K562 (cell line): Measurements from ENCODE around the gene PIP5KL1. TPM values are rescaled to one million over a fixed set of nuclear protein-coding genes. Genes with fewer than 3 reads are reported as not detected.

Experiments used
- ATAC-seq: fragments of 200-7000 bp; cut with Tn5 transposase; 3 replicates; pipeline ENCODE4 v1.9.1; 2020; ENCODE audit warnings: moderate library complexity
- BruUV-seq: library from RNA; stranded (reverse); fragments of 400-500 nt; replicated peaks from 2 replicates; lab custom pipeline; 2021; lab: Mats Ljungman, UMichigan
- CTCF ChIA-PET: fragments of 300-600 bp; formaldehyde crosslinking; extraction: SDS; loops from one replicate; lab custom pipeline; 2021; ENCODE audit warnings: low intra/inter-chr PET ratio; lab: Yijun Ruan, JAX
- POLR2A ChIA-PET: fragments of 300-600, 350-650 bp; sonication (Branson Sonifier 250); formaldehyde crosslinking; extraction: SDS; loops from one replicate; lab custom pipeline; 2021; ENCODE audit warnings: antibody characterized with exemption, inconsistent platforms; lab: Yijun Ruan, JAX
- DNase-seq, 4 experiments: peaks; one replicate each; pipeline versions ENCODE4 v3.0.0 to v3.0.0-alpha.2; 2011 to 2018; ENCODE audit warnings: low spot score in 3 of 4, mixed read lengths in 3 of 4; ENCODE audit errors: extremely low read depth in 1 of 4
- FAIRE-seq: peaks from 2 replicates; lab custom pipeline; 2011; peaks lifted over from hg19 to GRCh38; lab: Jason Lieb, UNC
- H2AFZ ChIP-seq: 2 replicates; pipeline ENCODE4 v1.6.0; 2011; ENCODE audit warnings: low read depth, low read length, control low read depth, inconsistent platforms
- H3K27ac ChIP-seq: fragments of 200-600 bp; 3 replicates; pipeline ENCODE4 v1.8.0; 2011; ENCODE audit warnings: low read depth, mild to moderate bottlenecking, control low read depth, inconsistent platforms, low read length, moderate library complexity, mixed read lengths; ENCODE audit errors: extremely low read depth
- H3K27me3 ChIP-seq, 2 experiments: fragments of 300-600 bp in 1 of 2; 2 replicates in 1 of 2; 3 replicates in 1 of 2; pipeline versions ENCODE4 v1.6.0 to v1.8.0; 2011; ENCODE audit warnings: inconsistent platforms in 2 of 2, low read length in 2 of 2, mild to moderate bottlenecking in 1 of 2, mixed read lengths in 1 of 2, moderate library complexity in 1 of 2; ENCODE audit not compliant: control insufficient read depth in 2 of 2, insufficient read depth in 2 of 2
- H3K36me3 ChIP-seq: fragments of 300-600 bp; 3 replicates; pipeline ENCODE4 v1.8.0; 2011; ENCODE audit warnings: mild to moderate bottlenecking, low read length, inconsistent platforms; ENCODE audit not compliant: control insufficient read depth, insufficient read depth
- H3K4me1 ChIP-seq, 2 experiments: fragments of 200-600 bp in 1 of 2; replicated peaks in 1 of 2; 2 replicates in 1 of 2; 3 replicates in 1 of 2; pipeline versions ENCODE4 v1.5.1 to v1.8.0; 2011; ENCODE audit warnings: inconsistent platforms in 2 of 2, low read length in 2 of 2, mild to moderate bottlenecking in 1 of 2, mixed read lengths in 1 of 2, moderate library complexity in 1 of 2; ENCODE audit not compliant: control insufficient read depth in 2 of 2, insufficient read depth in 2 of 2
- H3K4me2 ChIP-seq: 2 replicates; pipeline ENCODE4 v1.6.1; 2011; ENCODE audit warnings: low read length, control low read depth, inconsistent platforms, mixed read lengths; ENCODE audit not compliant: insufficient read depth
- H3K4me3 ChIP-seq: fragments of 200-600 bp; sonication (generic), shearing (Covaris generic); 2 replicates; pipeline ENCODE4 v1.5.1; 2016; ENCODE audit warnings: control low read depth, inconsistent platforms
- H3K79me2 ChIP-seq: fragments of 200-600 bp; 3 replicates; pipeline ENCODE4 v1.8.0; 2011; ENCODE audit warnings: low read length, inconsistent platforms; ENCODE audit not compliant: control insufficient read depth, insufficient read depth
- H3K9ac ChIP-seq, 2 experiments: 2 replicates each; pipeline versions ENCODE4 v1.6.0 to v1.6.1; 2011; ENCODE audit warnings: low read depth in 2 of 2, low read length in 2 of 2, control low read depth in 1 of 2, inconsistent platforms in 1 of 2, mild to moderate bottlenecking in 1 of 2, mixed read lengths in 1 of 2; ENCODE audit not compliant: insufficient read depth in 1 of 2
- H3K9me1 ChIP-seq: one replicate; pipeline ENCODE4 v1.6.0; 2011; ENCODE audit warnings: inconsistent platforms, mild to moderate bottlenecking, low read length, moderate library complexity; ENCODE audit not compliant: control insufficient read depth, insufficient read depth
- H3K9me3 ChIP-seq: replicated peaks from 2 replicates; pipeline ENCODE4 v1.5.1; 2011; ENCODE audit warnings: low read depth, low read length, inconsistent platforms; ENCODE audit not compliant: control insufficient read depth, insufficient read depth
- H4K20me1 ChIP-seq: replicated peaks from 2 replicates; pipeline ENCODE4 v1.6.1; 2011; ENCODE audit warnings: low read length, inconsistent platforms, mixed read lengths; ENCODE audit not compliant: control insufficient read depth, insufficient read depth
- COPS2 ChIP-seq: fragments of 450-650 bp; conservative IDR thresholded peaks from 2 replicates; pipeline ENCODE4 v1.6.1; 2016; ENCODE audit warnings: mild to moderate bottlenecking, moderate library complexity
- CREB1 ChIP-seq, 2 experiments: sonication (generic) in 1 of 2; formaldehyde crosslinking in 1 of 2; IDR thresholded peaks; 2 replicates each; pipeline versions ENCODE4 v1.6.1 to v1.8.0; 2012 to 2022; ENCODE audit warnings: inconsistent platforms in 1 of 2, mild to moderate bottlenecking in 1 of 2, missing genetic modification reagents in 1 of 2, moderate library complexity in 1 of 2
- MXI1 ChIP-seq: IDR thresholded peaks from 2 replicates; pipeline ENCODE4 v1.6.1; 2011; ENCODE audit warnings: low read depth, mild to moderate bottlenecking, improper control_type of control experiment, low read length
- NR0B1 ChIP-seq: fragments of 450-650 bp; IDR thresholded peaks from one replicate; pipeline ENCODE4 v1.6.1; 2018; ENCODE audit warnings: mild to moderate bottlenecking, moderate library complexity; ENCODE audit not compliant: partially characterized antibody
- RHOXF2B ChIP-seq: fragments of 250-450 bp; sonication (Bioruptor Pico); conservative IDR thresholded peaks from 2 replicates; pipeline ENCODE4 v1.5.1; 2021
- SRF ChIP-seq, 2 experiments: fragments of 250-450, 450-650 bp in 1 of 2; sonication (Bioruptor Pico) in 1 of 2; sonication (generic) in 1 of 2; formaldehyde crosslinking; IDR thresholded peaks; 2 replicates each; pipeline versions ENCODE4 v1.5.0 to v1.5.1; 2020 to 2022; ENCODE audit warnings: mild to moderate bottlenecking in 1 of 2, missing genetic modification reagents in 1 of 2
- TAF9B ChIP-seq: fragments of 450-650 bp; IDR thresholded peaks from 2 replicates; pipeline ENCODE4 v1.6.1; 2018; ENCODE audit warnings: mild to moderate bottlenecking; ENCODE audit not compliant: partially characterized antibody
- THRAP3 ChIP-seq: fragments of 450-650 bp; IDR thresholded peaks from 2 replicates; pipeline ENCODE4 v1.6.1; 2016; ENCODE audit warnings: mild to moderate bottlenecking, inconsistent platforms, borderline replicate concordance
- TSC22D4 ChIP-seq: fragments of 450-650 bp; IDR thresholded peaks from 2 replicates; pipeline ENCODE4 v1.6.1; 2016; ENCODE audit warnings: missing genetic modification characterization, missing biosample characterization, control low read depth
- ZNF347 ChIP-seq: fragments of 450-650 bp; formaldehyde crosslinking; IDR thresholded peaks from 2 replicates; pipeline ENCODE4 v1.4.0; 2020; ENCODE audit warnings: low read depth, mild to moderate bottlenecking, moderate library complexity
- ZNF766 ChIP-seq: fragments of 200-800 bp; sonication (Bioruptor generic); conservative IDR thresholded peaks from 2 replicates; pipeline ENCODE4 v1.6.1; 2016; ENCODE audit warnings: missing genetic modification characterization, missing compliant biosample characterization
- ZNF785 ChIP-seq: fragments of 250-450 bp; sonication (Bioruptor Pico); IDR thresholded peaks from 2 replicates; pipeline ENCODE4 v1.4.0; 2020; ENCODE audit warnings: mild to moderate bottlenecking
- WGBS: fragments of 100-300 bp; shearing (Covaris generic); methylation state at CpG from one replicate; pipeline ENCODE4 v1.1.6; 2016; ENCODE audit warnings: low coverage, mixed read lengths; ENCODE audit not compliant: insufficient coverage; ENCODE audit errors: missing lambda C conversion rate; 5-methylcytosine and 5-hydroxymethylcytosine counted together
- in situ Hi-C: fragments of 300-500 bp; cut with MboI; formaldehyde crosslinking; loops from 4 replicates; pipeline ENCODE4 v1.15.0; 2018; ENCODE audit warnings: inconsistent platforms, mixed read lengths
- intact Hi-C: fragments of 100-400 bp; cut with micrococcal nuclease; formaldehyde crosslinking; loops from 2 replicates; pipeline ENCODE4 v1.14.2; 2022
- polyA plus RNA-seq, 8 experiments: library from polyadenylated mRNA; depleted of rRNA in 4 of 8; stranded (reverse) in 5 of 8; unstranded in 3 of 8; fragments of >200 nt; fragmentation: Nextera tagmentation in 2 of 8; fragmentation: Illumina TruSeq in 1 of 8; extraction: Ambion mirVana in 2 of 8; extraction: Trizol in 1 of 8; gene quantifications; 2 replicates each; pipeline versions ENCODE4 v1.2.1 to v1.2.3, GENCODE V29; 2011 to 2014; ENCODE audit warnings: inconsistent platforms in 1 of 8, missing spikeins in 1 of 8
- total RNA-seq, 7 experiments: library from RNA; depleted of rRNA in 6 of 7; stranded (reverse); fragments of >200 nt in 6 of 7; fragmentation: Illumina TruSeq in 2 of 7; extraction: Trizol in 2 of 7; gene quantifications; 2 replicates each; pipeline versions ENCODE4 v1.2.1 to v1.2.3, GENCODE V29; 2011 to 2021; ENCODE audit warnings: low replicate concordance in 1 of 7
- TF ChIP-seq, protein P1 (sequence below): sonication (generic); formaldehyde crosslinking; IDR thresholded peaks from 2 replicates; pipeline ENCODE4 v1.8.1; 2023; ENCODE audit warnings: mild to moderate bottlenecking, missing genetic modification reagents, moderate library complexity
- TF ChIP-seq, protein P2 (sequence below): IDR thresholded peaks from 2 replicates; pipeline ENCODE4 v1.6.1; 2012; ENCODE audit warnings: low read depth, low read length, improper control_type of control experiment, borderline replicate concordance

Gene PIP5KL1
- total and polyA plus RNA-seq, 9 of the 15 experiments (the other 6 are each of a cell fraction or from before 2014, with no cell fraction given): 0.18 to 4.8 (median 1.2) TPM

- in situ Hi-C loops: no loop called here
- BruUV-seq: TSS peak; percentile 47
- no peak for TF ChIP-seq MXI1
- no peak for TF ChIP-seq CREB1 (IDR thresholded peaks at IDR 0.05)
- 0 out of 2 replicates have a peak, but pooled peaks have one; percentile 35 for TF ChIP-seq CREB1 (CRISPR knock-in tag; IDR thresholded peaks at IDR 0.05)
- 0 out of 2 replicates have a peak, but pooled peaks have one; percentile 26 for TF ChIP-seq ZNF766 (CRISPR knock-in tag)
- no peak for TF ChIP-seq TSC22D4 (tag)
- TF ChIP-seq SRF (CRISPR knock-in tag; IDR thresholded peaks at IDR 0.05): no peak
- TF ChIP-seq TAF9B: no peak
- TF ChIP-seq, protein P1, sequence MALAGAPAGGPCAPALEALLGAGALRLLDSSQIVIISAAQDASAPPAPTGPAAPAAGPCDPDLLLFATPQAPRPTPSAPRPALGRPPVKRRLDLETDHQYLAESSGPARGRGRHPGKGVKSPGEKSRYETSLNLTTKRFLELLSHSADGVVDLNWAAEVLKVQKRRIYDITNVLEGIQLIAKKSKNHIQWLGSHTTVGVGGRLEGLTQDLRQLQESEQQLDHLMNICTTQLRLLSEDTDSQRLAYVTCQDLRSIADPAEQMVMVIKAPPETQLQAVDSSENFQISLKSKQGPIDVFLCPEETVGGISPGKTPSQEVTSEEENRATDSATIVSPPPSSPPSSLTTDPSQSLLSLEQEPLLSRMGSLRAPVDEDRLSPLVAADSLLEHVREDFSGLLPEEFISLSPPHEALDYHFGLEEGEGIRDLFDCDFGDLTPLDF (CRISPR knock-in tag): 0 out of 2 replicates have a peak, but pooled peaks have one; percentile 19
- TF ChIP-seq ZNF785 (CRISPR knock-in tag): no peak
- TF ChIP-seq NR0B1: no peak
- TF ChIP-seq RHOXF2B (CRISPR knock-in tag): no peak
- TF ChIP-seq, protein P2, sequence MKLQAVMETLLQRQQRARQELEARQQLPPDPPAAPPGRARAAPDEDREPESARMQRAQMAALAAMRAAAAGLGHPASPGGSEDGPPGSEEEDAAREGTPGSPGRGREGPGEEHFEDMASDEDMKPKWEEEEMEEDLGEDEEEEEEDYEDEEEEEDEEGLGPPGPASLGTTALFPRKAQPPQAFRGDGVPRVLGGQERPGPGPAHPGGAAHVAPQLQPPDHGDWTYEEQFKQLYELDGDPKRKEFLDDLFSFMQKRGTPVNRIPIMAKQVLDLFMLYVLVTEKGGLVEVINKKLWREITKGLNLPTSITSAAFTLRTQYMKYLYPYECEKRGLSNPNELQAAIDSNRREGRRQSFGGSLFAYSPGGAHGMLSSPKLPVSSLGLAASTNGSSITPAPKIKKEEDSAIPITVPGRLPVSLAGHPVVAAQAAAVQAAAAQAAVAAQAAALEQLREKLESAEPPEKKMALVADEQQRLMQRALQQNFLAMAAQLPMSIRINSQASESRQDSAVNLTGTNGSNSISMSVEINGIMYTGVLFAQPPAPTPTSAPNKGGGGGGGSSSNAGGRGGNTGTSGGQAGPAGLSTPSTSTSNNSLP: no peak
- no peak for TF ChIP-seq THRAP3
- TF ChIP-seq COPS2: no peak
- TF ChIP-seq ZNF347: no peak
Observed at GRCh38 chr9:127979333-127980059, 48.9 kb upstream of the PIP5KL1 start.

More at GRCh38 chr9:127979333-127980059, 48.9 kb upstream of the PIP5KL1 start:
- H3K9ac ChIP-seq: peak overlapping the region; percentile 53 to 90; a peak in 3 of 4 replicates
- POLR2A ChIA-PET: interaction anchor here (0.7 to 3.6 kb wide), 10 partner anchors 8 to 48 kb away, joined by 3 to 15 read pairs (median 6); no protein-coding TSS in a partner anchor
- H3K27me3 ChIP-seq: no peaks in the 10 kb centered on the region
- peaks cover 49% of the 10 kb centered on the region for H4K20me1 ChIP-seq
- WGBS: 10% methylated on average over 20 of the region's 24 CpGs
- peaks cover 58% of the 10 kb centered on the region for H3K79me2 ChIP-seq
- H2AFZ ChIP-seq: no peak overlapping the region
- CTCF ChIA-PET: no interaction called here
- DNase-seq: peak in 3 of 4 experiments; percentile 47 to 66 (median 55)
- FAIRE-seq: peak; percentile 78
- peak overlapping the region; percentile 74 for H3K4me2 ChIP-seq
- H3K4me1 ChIP-seq: peaks cover 44 to 69% of the 10 kb centered on the region in 2 experiments
- no peaks in the 10 kb centered on the region for H3K9me3 ChIP-seq
- ATAC-seq: peak; percentile 28
- H3K4me3 ChIP-seq: peak overlapping the region; percentile 73
- no peaks in the 10 kb centered on the region for H3K9me1 ChIP-seq
- H3K36me3 ChIP-seq: peaks cover 6% of the 10 kb centered on the region; the same call in 1 of the 3 replicates
- H3K27ac ChIP-seq: no peak overlapping the region
- intact Hi-C loops: no loop called here
